Vagina (tissue), 2 donors: Measurements from ENCODE around the gene GATD1.

Experiments used
- POLR2AphosphoS5 ChIP-seq, 2 donors: sonication (generic); formaldehyde crosslinking; IDR thresholded peaks; one replicate each; pipeline ENCODE4 v1.9.0; 2017; ENCODE audit warnings: antibody characterized with exemption in 2 of 2, mild to moderate bottlenecking in 2 of 2, low read depth in 1 of 2; ENCODE audit not compliant: insufficient read depth in 1 of 2
- TF ChIP-seq, protein P1 (sequence below), 3 experiments: fragments of 450-650 bp in 2 of 3; fragments of 200-600 bp in 1 of 3; sonication (generic) in 1 of 3; IDR thresholded peaks; one replicate each; pipeline ENCODE4 v1.5.1; 2017 to 2019; ENCODE audit warnings: antibody characterized with exemption in 3 of 3, mild to moderate bottlenecking in 2 of 3, moderate library complexity in 2 of 3

DNA sequence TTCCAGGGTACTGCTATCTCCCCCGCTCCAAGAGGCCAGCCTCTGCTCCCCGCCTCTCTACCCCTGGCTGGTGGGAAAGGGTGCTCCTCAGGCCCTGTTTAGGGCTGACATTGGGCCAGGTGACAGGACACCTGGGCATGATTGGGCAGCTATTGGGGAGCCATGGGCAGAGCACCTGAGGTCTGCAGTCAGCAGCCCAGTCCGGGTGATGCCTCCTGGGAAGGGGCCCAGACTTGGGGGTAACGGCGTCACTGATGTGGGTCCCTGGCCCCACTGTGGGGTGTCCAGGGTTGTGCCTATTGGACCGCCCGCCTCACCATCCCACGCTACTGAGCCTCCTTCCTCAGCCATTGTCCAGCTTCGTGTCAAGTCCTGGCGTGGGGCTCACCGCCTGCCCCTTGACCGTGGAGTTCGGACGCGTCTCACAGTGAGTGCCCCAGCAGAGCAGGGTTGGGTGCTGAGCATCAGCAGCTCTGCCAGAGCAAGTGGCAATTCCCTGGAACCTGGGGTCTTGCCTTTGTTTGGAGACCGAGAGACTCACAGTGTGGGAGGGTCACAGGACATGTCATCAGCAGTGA lies 2.8 kb upstream of the GATD1 start:
- TF ChIP-seq POLR2AphosphoS5 (IDR thresholded peaks at IDR 0.05; ENCODE audit: insufficient read depth in 1 of 2, low read depth in 1 of 2): no peak
- TF ChIP-seq, protein P1, sequence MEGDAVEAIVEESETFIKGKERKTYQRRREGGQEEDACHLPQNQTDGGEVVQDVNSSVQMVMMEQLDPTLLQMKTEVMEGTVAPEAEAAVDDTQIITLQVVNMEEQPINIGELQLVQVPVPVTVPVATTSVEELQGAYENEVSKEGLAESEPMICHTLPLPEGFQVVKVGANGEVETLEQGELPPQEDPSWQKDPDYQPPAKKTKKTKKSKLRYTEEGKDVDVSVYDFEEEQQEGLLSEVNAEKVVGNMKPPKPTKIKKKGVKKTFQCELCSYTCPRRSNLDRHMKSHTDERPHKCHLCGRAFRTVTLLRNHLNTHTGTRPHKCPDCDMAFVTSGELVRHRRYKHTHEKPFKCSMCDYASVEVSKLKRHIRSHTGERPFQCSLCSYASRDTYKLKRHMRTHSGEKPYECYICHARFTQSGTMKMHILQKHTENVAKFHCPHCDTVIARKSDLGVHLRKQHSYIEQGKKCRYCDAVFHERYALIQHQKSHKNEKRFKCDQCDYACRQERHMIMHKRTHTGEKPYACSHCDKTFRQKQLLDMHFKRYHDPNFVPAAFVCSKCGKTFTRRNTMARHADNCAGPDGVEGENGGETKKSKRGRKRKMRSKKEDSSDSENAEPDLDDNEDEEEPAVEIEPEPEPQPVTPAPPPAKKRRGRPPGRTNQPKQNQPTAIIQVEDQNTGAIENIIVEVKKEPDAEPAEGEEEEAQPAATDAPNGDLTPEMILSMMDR (IDR thresholded peaks at IDR 0.05): no peak
